NCI-H2196 (cell line): ENCODE results near the gene HP1BP3.

ENCODE experiments used
- DNase-seq: peaks from one replicate; lab custom pipeline; 2025; ENCODE audit not compliant: unreplicated experiment; lab: John Stamatoyannopoulos, UW

Gene HP1BP3

DNA sequence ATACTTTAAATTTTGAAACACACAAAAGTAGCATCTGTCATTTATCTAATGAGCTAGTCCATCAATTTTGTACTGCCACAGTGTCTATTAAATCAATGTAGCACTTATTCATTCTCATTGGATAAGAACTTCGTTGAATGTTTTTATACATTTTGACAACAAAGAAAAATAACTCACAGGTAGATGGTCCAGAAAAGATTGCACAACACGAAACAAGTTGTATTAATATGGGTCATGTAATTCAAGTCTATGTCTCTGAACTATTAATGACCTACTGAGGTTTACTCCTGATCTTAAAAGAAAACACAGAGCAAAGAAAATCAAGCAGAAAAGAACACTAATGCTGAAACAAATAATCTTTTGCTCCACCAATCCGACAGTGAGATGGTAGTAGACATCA, 15.3 kb downstream of the HP1BP3 start:
- DNase-seq: no peak

DNA sequence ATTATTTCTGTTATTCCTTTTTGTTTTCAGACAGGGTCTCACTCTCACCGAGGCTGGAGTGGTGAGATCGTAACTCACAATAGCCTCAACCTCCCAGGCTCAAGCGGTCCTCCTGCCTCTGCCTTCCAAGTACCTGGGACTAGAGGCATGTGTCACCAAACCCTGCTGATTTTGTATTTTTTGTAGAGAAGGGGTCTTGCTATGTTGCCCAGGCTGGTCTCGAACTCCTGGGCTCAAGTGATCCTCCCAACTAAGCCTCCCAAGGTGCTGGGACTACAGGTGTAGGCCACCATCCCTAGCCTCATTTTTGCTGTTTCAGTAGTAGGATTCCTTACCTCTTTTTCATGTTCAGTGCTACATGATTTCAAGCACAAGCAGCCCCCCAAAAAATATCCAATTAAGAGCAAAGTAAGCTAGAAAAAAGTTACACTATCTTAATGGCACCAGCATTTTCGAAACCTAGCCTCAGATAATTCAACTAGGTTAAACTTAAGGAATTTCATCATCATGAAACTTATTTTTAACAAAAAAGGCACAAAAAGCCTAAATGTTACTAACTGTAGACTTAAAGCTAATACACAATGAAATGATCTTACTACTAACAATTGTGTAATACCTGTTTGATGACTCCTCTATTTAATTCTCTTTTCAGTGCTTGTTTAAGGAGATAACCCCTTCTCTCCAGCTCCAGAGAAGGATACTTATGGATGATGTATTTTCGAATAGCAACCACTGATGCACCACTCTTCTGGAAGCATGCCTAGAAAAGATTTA, 16.6 kb downstream of the HP1BP3 start:
- no peak for DNase-seq

DNA sequence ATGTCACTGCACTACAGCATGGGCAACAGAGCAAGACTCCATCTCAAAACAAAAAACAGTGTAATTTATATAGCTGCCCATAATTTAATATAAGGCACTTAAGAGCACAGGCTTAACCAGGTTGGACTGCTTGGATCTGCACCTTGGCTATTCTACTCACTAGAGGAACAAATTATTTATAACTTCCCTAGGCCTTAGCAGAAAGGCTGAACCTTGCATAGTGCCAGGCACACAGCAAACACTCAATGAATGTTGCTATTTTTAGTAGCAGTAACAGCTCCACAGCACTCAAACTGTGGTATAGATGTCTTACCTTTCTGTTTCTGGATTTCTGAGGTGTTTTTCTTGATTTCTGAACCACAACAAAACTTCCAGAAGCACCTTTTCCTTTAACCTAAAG, 19.8 kb downstream of the HP1BP3 start:
- DNase-seq: no peak

DNA sequence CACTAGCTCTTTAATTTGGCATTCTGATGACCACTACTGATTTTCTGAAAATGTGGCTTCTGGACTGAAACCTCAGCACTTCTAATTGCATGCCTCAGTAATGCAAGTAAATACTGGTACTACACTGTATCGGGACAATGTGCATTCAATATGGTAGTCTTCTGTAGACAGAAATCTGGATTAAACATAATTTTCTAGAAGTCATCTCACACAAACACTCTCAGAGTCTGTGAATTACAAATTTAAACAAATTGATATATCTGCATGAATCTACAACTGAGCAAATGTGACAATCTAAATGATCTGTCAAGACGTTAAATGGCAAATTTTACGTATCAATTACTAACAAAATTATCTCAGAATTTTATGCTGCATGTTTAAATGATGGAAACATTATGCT, 23.7 kb downstream of the HP1BP3 start:
- no peak for DNase-seq

DNA sequence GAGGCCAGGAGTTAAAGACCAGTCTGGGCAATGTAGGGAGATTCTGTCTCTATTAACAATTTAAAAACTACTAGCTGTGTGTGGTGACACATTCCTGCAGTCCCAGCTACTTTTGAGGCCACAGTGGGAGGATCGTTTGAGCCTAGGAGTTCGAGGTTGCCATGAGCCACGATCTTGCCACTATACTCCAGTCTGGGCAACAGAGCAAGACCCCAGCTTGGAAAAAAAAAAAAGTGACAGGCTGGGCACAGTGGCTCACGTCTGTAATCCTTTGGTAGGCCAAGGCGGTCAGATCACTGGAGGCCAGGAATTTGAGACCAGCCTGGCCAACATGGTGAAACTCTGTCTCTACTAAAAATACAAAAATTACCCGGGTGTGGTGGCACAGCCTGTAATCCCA, 26.8 kb downstream of the HP1BP3 start:
- DNase-seq: no peak

DNA sequence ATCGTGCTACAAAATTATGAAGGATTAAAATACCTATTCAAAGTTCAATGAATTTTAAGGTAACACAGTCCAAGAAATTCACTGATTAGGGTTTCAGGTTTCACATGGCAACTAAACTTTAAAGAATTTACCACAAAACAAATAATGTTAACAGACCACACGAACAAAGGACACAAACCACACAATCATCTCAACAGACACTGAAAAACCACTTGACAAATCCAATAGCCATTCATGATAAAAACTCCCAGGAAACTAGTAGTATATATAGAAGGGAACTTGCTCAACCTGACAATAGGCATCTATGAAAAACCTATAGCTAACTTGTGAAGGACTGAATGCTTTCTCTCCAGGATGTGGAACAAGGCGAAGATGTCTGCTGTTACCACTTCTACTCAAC, 33.5 kb downstream of the HP1BP3 start:
- DNase-seq: no peak

DNA sequence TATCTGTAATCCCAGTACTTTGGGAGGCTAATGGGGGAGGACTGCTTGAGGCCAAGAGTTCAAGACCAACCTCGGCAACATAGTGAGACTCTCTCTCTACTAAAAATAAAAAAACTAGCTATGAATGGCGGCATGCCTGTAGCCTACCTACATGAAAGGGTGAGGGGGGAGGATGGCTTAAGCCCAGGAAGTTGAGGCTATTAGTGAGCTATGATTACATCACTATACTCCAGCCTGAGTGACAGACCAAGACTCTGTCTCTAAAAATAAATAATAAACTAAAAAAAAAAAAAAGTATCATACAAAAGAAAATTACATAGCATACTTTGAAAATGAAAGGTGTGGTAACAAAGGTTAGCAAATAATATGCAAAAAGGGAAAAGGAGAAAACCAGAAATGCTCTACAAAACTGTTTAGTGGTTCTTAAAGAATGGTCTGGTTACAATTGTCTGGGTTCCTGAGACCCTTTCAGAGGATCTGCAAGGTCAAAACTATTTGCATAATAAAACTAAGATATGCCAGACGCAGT, 35.6 kb downstream of the HP1BP3 start:
- DNase-seq: no peak

DNA sequence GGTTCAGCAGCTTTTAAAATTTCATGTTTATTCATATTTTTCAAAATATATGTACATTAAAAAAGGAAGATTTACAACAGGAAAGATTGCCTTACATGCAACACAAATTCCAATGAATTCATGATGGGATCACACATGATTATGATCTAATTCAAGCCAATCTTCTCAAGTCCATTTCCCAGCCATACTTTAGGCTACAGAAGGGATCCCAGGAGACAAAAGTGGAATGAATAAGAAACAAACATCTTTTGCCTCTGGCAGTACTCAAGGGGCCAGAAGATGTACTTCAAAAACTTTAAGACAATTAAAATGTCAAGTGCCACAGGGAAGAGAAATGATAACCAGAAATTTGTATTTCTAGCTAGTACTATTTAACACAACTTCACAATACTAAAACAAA, 44.4 kb downstream of the HP1BP3 start:
- no peak for DNase-seq

DNA sequence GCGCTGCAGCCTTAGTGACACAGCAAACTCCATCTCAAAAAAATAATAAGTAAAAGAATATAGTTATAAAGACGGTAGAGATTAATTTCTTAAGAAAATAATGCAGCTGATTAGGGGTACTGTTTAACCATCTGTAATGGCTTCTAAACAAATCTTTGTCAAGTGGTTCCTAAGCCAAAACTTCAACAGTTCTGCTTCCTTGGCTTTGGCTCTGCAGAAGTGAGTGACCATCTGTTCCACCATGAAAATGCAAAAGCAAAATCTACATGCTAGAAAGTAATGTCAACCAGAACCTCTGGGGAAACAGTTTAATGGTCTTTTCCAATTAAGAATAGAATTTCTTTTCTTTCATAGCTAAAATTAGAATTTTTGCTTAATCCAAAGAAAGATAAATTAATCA, 46.3 kb downstream of the HP1BP3 start:
- no peak for DNase-seq

DNA sequence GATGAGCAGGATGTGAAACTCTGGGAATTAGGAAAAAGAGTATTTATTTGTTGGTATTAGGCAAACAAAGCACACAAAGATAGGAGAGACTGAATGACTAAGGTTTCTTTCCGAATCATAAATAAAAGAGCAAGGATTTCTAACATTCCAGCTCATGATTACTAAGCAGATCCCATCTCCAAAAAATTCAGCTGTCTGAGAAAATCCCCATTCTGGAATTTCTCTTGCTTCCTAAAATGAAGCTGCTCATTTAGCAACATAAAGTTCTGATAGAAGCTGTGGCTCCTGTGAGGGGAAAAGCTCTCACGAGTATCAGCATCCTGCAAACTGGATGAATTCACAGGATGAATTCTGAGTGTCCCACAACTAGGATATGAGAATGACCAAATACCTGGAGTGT, 47.9 kb downstream of the HP1BP3 start:
- no peak for DNase-seq

DNA sequence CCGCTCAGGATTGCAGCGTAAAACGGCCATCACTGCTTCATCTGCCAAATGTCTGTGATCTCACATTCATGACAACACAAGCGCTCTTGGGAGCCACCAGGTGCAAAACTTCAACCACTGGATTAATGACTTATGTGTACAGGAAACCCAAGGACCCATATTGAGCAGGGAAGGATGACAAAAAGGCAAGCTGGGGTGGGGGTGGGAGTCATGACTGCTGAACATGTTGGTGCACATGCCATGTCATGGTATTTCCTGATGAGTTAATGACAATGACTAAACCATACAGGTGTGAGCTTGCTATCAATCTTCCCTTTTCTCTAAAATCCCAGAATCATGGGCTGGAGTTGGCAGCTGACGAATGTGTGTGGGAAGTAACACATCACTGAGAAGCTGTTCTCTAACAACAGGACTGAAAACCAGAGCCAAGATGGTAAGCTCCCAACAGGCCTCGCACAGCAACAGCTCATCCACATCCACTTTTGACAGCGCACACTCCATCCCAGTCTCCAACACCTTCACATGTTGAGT, 51.5 kb downstream of the HP1BP3 start:
- DNase-seq: no peak

DNA sequence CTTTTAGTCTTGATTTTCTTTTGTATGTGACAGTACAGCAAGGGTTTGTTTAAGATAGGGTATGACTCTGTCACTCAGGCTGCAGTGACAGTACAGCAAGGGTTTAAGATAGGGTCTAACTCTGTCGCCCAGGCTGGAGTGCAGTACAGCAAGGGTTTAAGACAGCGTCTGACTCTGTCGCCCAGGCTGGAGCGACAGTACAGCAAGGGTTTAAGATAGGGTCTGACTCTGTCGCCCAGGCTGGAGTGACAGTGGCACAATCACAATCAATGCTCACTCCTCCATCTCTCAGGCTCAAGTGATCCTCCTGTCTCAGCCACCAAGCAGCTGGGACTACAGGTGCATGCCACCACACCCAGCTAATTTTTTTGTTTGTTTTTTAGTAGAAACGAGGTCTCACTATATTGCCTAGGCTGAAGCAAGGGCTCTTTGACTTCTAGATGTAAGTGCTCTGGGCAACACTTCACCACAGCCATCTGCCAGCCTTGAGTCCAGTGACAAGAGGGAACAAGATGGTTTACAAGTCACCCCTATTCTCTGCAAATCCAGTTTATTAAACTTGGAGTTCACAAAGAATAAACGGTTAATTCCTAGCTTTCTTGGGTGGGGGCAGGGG, 53.6 kb downstream of the HP1BP3 start:
- no peak for DNase-seq

DNA sequence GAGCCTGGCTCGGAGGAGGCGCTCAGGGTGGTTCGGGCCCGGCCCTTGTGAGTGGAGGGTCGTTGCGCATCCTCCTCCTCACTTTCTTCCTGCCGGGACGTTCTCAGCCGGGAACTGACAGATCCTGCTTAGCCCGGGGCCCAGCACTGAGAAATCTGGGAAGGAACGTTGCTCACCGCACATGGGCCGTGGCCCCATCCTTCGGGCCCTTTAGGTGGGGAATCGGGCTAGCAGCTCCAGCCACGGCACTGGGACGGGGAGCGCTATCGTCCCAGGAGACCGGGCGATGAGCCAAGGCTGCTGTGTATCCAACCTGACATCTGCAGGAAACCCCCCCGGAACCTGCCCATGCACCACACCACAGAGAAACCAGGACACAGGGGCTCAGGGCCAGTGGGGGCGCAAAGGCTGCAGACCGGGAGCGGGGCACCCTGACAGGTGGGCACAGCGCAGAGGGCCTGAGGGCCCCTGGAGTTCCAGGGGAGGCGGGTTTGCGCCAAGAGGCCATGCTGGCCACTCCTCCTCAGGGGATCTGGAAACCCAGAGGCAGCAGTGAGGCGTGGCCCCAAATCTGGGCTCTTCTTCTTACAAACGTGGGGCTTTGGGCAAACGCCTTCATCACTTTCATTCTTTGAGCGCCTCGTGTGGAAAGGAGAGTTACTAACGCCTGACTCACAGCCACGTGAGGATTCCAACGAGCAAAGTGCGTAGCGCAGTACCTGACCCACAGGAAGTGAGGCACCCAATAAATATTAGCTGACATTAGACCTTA, 54.3 kb downstream of the HP1BP3 start, which contains the start of gene SH2D5:
TSS of gene SH2D5 (minus strand) at position 116 of the 772 bp plus-strand sequence. CDS start 4,659 bp downstream, outside the sequence.
- DNase-seq: peak; percentile 83

DNA sequence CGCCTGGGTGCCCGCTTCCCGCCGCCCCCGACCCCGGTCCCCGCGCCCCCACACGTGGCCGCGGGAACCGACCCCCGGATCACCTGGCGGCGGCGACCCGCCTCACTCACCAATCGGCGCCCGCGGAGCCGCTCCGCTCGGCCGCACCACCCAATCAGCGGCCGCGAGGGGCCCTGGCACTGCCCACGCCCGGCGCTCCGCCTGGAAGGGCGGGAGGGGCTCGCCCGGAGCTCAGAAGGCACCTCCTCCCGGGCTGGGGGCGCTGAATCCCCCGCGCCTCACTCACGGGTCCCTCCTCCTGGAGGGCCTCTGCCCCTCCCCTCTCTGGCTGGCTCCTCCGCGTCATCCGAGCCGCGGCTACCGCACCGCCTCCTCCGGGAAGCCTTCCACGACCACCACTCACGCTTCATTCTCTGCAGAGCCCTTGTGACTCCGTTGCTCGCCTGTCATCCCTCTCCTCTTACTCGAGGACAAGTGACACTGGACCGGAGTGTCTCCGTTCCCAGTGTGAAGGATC, 55.0 kb downstream of the HP1BP3 start:
- peak; percentile 79 for DNase-seq

DNA sequence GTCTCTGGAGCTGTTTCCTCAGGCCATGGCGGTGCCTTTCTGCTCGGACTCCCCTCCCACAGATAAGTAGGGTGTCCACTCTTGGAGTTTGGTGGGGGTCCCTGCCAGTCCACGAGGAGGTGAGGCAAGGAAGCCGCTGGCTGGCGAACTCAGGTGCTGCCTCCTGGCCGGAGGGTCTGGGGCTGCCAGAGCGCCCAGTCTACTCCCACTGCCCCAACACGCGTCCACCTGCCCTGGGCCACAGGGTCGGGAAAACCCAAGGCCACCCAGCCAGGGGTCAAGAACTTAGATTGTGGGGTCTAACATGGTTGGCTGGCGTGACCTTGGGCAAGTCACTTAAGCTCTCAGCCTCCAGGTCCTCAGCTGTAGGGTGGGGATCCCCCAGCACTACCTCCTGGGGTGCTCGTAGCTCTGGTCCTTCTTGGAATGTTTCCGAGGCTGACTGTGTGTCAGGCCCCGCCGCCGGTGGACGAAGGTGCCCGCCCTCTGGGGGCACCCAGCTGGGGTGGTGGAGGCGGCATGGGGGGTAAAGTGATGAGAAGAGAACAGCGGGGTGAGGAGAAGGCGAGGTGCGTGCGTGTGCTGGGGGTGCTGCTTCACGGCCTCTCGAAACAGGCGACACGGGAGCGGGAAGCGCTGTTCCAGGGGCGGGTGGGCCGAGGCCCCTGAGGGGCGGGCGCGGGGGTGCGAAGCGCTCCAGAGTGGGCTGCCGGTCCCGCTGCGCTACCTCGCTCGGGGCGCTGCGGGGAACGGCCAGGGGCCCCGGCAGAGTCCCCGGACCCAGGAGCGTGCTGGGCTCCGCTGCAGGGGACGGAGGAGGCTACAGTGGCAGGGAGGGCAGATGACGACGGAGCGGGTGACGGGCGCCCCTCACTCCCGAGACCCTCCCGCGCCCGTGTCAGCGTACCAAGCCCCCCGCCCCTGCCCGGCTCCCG, 55.8 kb downstream of the HP1BP3 start:
- DNase-seq: no peak

DNA sequence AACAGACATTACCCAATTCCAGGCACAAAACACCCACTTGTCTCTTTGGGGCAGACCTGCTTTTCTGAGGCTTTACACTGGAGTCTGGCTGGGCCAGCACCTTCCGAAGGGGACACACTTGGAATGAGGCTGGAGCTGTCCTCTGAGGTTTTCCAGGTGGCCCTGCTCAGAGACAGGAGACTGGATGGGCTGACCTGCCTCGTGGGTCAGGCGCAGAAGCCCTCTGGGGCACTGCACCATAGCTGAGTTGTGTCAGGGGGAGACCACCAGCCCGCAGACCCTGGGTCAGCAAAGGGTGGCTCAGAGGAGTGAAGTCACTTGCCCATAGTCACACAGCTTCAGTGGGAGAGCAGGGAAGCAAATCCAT, 56.4 kb downstream of the HP1BP3 start:
- DNase-seq: no peak

DNA sequence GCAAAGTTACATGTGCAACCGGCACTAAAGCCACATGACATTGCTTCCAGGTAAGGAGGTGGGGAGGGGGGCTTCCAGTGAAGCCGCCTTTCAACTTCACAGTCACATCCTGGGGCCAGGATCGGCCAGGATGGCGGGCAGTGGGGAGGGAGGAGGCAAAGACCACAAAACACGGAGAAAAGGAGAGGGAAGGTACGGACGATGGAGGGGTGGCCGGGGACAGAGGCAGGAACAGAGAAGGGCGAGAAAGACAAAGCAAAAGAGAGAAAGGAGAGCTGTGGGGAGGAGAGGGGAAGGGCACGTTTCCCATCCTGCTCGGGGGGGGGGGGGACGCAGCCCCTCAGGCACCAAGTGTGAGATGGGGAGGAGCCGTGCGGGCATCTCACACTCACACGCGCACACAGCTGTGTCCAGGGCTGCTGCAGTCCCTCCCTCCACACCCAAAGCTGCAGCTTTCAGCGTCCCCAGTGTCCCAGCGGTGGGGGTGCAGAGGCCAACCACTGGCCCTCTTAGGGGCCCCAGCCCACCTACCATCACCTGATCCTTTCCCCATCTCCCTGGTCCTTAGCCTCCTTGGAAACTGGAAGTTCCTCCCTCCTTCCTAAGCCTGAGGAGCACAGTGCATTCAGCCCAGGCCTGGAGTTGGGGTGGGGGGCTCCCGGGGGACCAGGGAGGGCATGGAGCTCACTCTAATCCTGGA, 57.0 kb downstream of the HP1BP3 start:
- DNase-seq: no peak

DNA sequence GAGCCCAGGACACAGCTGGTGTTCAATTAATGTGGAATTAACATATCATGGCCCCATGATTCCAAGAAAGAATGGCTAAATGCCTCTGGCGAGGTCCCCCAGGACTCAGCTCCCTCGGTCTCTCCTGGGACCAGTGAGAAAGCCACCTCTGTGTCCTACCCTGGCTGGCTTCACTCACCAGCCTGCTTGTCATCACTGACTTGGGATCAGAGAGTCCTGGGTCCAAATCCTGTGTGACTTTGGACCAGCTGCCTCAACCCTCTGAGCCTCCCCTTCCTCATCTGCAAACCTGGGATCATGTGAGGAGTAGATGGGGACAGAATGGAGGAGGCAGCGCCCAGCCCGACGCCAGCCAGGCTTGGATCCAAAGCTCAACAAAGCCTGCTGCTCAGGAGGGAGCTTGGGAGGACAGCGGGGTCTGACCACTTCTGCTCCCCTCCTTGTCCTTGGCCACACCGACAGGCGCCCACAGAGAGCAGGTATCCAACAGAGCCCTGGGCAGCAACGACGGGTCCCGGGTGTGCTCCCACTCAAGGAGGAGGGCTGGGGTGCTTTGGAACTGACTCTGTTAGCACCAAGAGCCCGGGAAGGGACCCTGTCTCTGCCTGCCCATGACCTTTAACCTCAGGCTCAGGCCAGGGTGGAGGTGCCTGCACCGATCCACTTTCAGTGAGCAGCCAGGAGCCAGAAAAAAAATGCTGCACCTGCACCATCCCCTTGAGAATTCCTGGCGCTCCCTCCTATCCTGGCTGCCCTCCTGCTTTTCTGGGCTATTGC, 57.8 kb downstream of the HP1BP3 start:
- no peak for DNase-seq
